Vagina (tissue), 2 donors: ENCODE measurements around the gene CHRND.

ENCODE experiments used
- POLR2A ChIP-seq, 2 donors: fragments of 450-650 bp; IDR thresholded peaks; one replicate each; pipeline ENCODE4 v1.6.1; 2017; ENCODE audit warnings: antibody characterized with exemption in 2 of 2, mild to moderate bottlenecking in 2 of 2, moderate library complexity in 2 of 2
- POLR2AphosphoS5 ChIP-seq, 2 donors: sonication (generic); formaldehyde crosslinking; IDR thresholded peaks; one replicate each; pipeline ENCODE4 v1.9.0; 2017; ENCODE audit warnings: antibody characterized with exemption in 2 of 2, mild to moderate bottlenecking in 2 of 2, low read depth in 1 of 2; ENCODE audit not compliant: insufficient read depth in 1 of 2
- TF ChIP-seq, protein P1 (sequence below), 3 experiments: fragments of 450-650 bp in 2 of 3; fragments of 200-600 bp in 1 of 3; sonication (generic) in 1 of 3; IDR thresholded peaks; one replicate each; pipeline ENCODE4 v1.5.1; 2017 to 2019; ENCODE audit warnings: antibody characterized with exemption in 3 of 3, mild to moderate bottlenecking in 2 of 3, moderate library complexity in 2 of 3

DNA sequence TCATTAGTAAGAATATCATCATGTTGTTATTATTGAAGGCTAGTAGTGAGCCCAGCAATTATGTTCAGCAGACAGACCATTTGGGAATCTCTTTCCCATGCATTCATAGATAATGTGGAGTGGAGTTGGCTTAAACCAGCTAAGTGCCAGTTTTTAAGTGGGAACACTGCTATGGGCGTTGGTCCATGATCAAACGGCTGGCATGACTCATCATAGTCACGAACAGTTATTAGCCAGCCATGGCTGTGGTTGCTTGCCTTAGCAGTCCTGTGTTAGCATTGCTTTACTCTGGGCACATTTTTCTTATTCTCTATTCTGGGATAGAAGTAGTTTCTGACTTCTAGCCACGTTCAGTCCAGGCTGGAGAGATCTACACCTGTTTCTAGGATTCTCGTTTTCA, 42.2 kb downstream of the CHRND start:
- TF ChIP-seq, protein P1, sequence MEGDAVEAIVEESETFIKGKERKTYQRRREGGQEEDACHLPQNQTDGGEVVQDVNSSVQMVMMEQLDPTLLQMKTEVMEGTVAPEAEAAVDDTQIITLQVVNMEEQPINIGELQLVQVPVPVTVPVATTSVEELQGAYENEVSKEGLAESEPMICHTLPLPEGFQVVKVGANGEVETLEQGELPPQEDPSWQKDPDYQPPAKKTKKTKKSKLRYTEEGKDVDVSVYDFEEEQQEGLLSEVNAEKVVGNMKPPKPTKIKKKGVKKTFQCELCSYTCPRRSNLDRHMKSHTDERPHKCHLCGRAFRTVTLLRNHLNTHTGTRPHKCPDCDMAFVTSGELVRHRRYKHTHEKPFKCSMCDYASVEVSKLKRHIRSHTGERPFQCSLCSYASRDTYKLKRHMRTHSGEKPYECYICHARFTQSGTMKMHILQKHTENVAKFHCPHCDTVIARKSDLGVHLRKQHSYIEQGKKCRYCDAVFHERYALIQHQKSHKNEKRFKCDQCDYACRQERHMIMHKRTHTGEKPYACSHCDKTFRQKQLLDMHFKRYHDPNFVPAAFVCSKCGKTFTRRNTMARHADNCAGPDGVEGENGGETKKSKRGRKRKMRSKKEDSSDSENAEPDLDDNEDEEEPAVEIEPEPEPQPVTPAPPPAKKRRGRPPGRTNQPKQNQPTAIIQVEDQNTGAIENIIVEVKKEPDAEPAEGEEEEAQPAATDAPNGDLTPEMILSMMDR (IDR thresholded peaks at IDR 0.05), result no peak
- TF ChIP-seq POLR2AphosphoS5 (IDR thresholded peaks at IDR 0.05; ENCODE audit: insufficient read depth in 1 of 2, low read depth in 1 of 2) (no peak), POLR2A (IDR thresholded peaks at IDR 0.05) (no peak)
